ENCODE results near the gene ZBTB7B.

ZBTB7B gene

GRCh38 chr1:155022927-155023236 is 20.3 kb downstream of the ZBTB7B start:
- TF ChIP-seq, protein P1, sequence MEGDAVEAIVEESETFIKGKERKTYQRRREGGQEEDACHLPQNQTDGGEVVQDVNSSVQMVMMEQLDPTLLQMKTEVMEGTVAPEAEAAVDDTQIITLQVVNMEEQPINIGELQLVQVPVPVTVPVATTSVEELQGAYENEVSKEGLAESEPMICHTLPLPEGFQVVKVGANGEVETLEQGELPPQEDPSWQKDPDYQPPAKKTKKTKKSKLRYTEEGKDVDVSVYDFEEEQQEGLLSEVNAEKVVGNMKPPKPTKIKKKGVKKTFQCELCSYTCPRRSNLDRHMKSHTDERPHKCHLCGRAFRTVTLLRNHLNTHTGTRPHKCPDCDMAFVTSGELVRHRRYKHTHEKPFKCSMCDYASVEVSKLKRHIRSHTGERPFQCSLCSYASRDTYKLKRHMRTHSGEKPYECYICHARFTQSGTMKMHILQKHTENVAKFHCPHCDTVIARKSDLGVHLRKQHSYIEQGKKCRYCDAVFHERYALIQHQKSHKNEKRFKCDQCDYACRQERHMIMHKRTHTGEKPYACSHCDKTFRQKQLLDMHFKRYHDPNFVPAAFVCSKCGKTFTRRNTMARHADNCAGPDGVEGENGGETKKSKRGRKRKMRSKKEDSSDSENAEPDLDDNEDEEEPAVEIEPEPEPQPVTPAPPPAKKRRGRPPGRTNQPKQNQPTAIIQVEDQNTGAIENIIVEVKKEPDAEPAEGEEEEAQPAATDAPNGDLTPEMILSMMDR (IDR thresholded peaks at IDR 0.05; ENCODE audit: low read depth, low read length) = no peak
- DNase-seq (ENCODE audit: extremely low read depth, low read depth) = no peak

DNA sequence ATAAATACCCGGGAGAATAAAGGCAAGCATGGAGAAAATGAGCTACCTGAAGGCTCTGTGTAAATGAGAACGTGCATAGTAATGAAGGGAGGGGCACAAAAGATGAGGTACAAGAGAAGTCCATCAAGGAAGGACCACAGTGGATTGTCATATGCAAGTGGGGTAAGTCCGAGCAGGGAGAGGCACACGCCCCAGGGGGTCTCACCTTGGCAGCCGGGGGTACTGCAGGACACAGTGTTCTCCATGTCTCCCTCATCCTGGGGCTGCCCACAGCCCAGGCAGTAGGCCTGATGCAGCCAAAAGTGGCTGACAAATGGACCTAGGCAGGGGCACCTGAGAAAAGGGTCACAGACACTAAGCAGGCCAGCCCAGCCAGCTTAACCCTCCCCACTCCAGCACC is 21.0 kb downstream of the ZBTB7B start:
- TF ChIP-seq, protein P1 (IDR thresholded peaks at IDR 0.05; ENCODE audit: low read depth, low read length) = no peak
- no peak for DNase-seq (ENCODE audit: extremely low read depth, low read depth)

DNA sequence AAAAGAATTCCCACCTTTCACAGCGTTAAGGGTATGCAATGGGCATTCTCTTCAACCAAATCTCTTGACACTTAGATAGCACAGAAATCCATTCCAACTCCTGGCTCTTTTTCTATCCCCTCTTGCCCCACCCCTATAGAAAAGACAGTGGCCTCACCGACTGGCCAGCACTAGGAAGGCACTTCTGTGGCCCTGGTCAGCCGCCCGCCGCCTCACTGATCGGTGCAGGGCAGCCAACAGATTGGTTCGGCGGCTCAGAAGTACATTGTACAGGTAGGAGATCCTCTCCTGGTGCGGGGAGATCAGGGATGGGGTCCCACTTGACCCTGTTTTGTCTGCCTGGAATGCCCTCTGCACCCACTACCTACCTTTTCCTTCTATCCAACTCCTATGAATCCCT is 21.7 kb downstream of the ZBTB7B start:
- TF ChIP-seq, protein P1 (IDR thresholded peaks at IDR 0.05; ENCODE audit: low read depth, low read length) = no peak

DNA sequence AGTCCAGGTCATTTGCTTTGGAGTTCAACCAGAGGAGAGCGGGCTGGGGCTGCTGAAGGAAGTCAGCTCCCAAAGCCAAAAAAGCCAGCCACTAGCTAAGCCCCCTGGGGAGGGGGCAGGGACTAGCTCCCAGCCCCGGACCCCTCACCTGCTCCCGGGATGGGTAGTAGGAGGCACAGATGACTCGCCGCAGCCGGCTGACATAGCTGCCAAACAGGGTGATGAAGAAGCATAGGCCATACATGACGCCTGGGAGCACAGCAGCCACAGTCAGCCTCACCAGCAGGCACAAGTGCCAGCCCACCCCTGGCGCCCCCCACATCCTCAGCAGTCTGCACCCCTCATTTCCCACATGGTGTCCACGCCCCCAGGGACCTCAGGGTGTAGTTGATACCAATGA is 23.6 kb downstream of the ZBTB7B start:
- TF ChIP-seq, protein P1 (IDR thresholded peaks at IDR 0.05; ENCODE audit: low read depth, low read length) = no peak
- no peak for DNase-seq (ENCODE audit: extremely low read depth, low read depth)

More for the DNA sequence above, 21.7 kb downstream of the ZBTB7B start:
- no peak for DNase-seq (ENCODE audit: extremely low read depth, low read depth)

GRCh38 chr1:155026588-155026987 is 24.0 kb downstream of the ZBTB7B start:
- DNase-seq (ENCODE audit: extremely low read depth, low read depth) = no peak
- TF ChIP-seq, protein P1 (IDR thresholded peaks at IDR 0.05; ENCODE audit: low read depth, low read length) = no peak

GRCh38 chr1:155029513-155030242 is 27.1 kb downstream of the ZBTB7B start:
- TF ChIP-seq, protein P1 (IDR thresholded peaks at IDR 0.05; ENCODE audit: low read depth, low read length) = no peak
- DNase-seq (ENCODE audit: extremely low read depth, low read depth) = no peak

DNA sequence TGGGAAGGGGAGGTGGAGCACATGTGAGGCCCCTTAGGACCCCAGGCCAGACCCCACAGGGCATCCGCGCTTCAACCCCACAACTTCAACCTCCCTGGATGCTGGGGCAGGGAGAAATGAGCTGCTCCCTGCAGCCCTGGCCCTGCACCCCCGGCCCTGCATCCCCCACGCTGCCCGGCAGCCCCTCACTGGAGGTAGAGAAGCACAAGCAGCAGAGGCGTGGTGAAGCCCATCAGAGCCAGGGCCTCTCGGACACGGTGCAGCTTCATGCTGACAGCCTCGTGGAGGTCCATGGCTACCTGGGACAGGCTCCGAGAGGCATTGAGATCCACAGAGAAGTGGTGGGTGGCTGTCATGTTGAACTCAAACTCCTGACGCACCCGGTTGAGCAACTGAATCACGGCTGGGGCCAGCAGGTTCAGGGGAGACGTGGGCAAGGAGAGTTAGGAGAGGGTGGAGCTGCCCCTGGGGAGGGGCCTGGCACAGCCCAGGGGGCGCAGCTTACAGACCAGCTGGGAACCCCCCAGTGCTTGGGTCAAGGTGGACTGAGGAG is 27.7 kb downstream of the ZBTB7B start:
- DNase-seq (ENCODE audit: extremely low read depth, low read depth) = no peak
- TF ChIP-seq, protein P1 (IDR thresholded peaks at IDR 0.05; ENCODE audit: low read depth, low read length) = no peak
